ENCODE measurements around the gene MLH3. TPM values are rescaled to one million over a fixed set of nuclear protein-coding genes. Genes with fewer than 3 reads are reported as not detected.

Gene MLH3
- total RNA-seq, 2 experiments from 2014 or later: 13.2 to 14.4 TPM

DNA sequence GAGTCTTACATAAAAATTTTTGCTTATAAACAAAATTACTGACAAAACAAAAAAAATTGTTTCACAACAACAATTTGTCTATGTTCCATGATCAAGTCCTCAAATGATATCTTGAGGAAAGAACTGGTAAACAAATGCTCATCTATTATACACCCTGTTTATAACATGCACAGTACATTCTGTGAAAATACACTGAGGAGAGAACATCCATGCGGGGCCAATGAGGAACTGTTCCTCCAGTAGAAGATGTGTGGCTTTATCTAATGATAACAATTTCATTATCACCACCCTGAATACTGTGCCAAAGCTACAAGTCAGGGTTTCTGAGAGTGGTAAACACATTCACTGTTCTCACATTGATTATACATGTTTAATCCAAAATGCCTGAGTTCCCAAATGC, 10.8 kb downstream of the MLH3 start:
- Mint-ChIP-seq H3K36me3 (ENCODE audit: low read depth) (peaks cover 71% of the 10 kb centered on the region), H3K27me3 (no peaks in the 10 kb centered on the region)

DNA sequence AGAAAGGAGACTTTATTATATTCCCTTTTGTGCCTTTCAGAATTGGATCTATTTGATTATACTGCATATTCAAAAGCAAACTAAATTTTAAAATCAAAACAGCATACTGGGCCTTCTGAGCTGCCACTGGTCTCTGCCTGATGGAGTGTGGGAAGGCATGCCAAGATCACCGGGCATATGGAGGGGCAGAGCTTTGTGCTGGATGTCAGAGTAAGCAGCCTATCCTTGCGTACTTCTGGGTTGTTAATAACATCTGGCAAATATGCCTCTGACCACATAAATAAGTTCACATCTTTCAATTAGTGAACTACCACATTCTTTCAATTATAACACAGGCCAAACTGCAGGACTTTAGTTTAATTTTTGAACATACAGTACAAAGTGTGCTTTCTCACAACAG, 18.3 kb downstream of the MLH3 start:
- no peak overlapping the region for H3K27ac ChIP-seq (ENCODE audit: low read depth in 1 of 2, low read length in 2 of 2)
- Mint-ChIP-seq H3K36me3 (ENCODE audit: low read depth) (peaks cover 76% of the 10 kb centered on the region), H3K27ac (no peak overlapping the region), H3K4me1 (ENCODE audit: low read depth) (no peaks in the 10 kb centered on the region), H3K4me3 (no peak overlapping the region), H3K27me3 (no peaks in the 10 kb centered on the region), H3K9me3 (no peaks in the 10 kb centered on the region)
- H3K4me3 ChIP-seq (ENCODE audit: low read length): no peak overlapping the region
- ChIA-PET POLR2A (no interaction called here), CTCF (no interaction called here)
- ATAC-seq (ENCODE audit: poor library complexity): no peak
- no peak for DNase-seq
- H3K4me1 ChIP-seq (ENCODE audit: insufficient read depth, low read length): no peaks in the 10 kb centered on the region
- intact Hi-C loops (cut with DNase I, micrococcal nuclease): no loop called here
- no peaks in the 10 kb centered on the region for H3K9me3 ChIP-seq (ENCODE audit: control insufficient read depth in 1 of 2, insufficient read depth in 1 of 2, low read length in 2 of 2)
- H3K27me3 ChIP-seq (ENCODE audit: control insufficient read depth in 1 of 2, insufficient read depth in 2 of 2, low read length in 2 of 2): no peaks in the 10 kb centered on the region
- peaks cover 52% of the 10 kb centered on the region for H3K36me3 ChIP-seq (ENCODE audit: insufficient read depth, low read length)
- TF ChIP-seq, protein P1, sequence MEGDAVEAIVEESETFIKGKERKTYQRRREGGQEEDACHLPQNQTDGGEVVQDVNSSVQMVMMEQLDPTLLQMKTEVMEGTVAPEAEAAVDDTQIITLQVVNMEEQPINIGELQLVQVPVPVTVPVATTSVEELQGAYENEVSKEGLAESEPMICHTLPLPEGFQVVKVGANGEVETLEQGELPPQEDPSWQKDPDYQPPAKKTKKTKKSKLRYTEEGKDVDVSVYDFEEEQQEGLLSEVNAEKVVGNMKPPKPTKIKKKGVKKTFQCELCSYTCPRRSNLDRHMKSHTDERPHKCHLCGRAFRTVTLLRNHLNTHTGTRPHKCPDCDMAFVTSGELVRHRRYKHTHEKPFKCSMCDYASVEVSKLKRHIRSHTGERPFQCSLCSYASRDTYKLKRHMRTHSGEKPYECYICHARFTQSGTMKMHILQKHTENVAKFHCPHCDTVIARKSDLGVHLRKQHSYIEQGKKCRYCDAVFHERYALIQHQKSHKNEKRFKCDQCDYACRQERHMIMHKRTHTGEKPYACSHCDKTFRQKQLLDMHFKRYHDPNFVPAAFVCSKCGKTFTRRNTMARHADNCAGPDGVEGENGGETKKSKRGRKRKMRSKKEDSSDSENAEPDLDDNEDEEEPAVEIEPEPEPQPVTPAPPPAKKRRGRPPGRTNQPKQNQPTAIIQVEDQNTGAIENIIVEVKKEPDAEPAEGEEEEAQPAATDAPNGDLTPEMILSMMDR (IDR thresholded peaks at IDR 0.05): no peak

More for the DNA sequence above, 10.8 kb downstream of the MLH3 start:
- ChIA-PET CTCF (interaction anchor here (1.1 kb wide), 1 partner anchor 135 kb away, joined by 3 read pairs; no protein-coding TSS in a partner anchor), POLR2A (no interaction called here)
- TF ChIP-seq, protein P1 (IDR thresholded peaks at IDR 0.05): no peak
- Histone ChIP-seq H3K4me1 (ENCODE audit: insufficient read depth, low read length) (peaks cover 2% of the 10 kb centered on the region), H3K9me3 (ENCODE audit: control insufficient read depth in 1 of 2, insufficient read depth in 1 of 2, low read length in 2 of 2) (no peaks in the 10 kb centered on the region), H3K27me3 (ENCODE audit: control insufficient read depth in 1 of 2, insufficient read depth in 2 of 2, low read length in 2 of 2) (no peaks in the 10 kb centered on the region), H3K27ac (ENCODE audit: low read depth in 1 of 2, low read length in 2 of 2) (no peak overlapping the region), H3K36me3 (ENCODE audit: insufficient read depth, low read length) (peaks cover 27% of the 10 kb centered on the region), H3K4me3 (ENCODE audit: low read length) (no peak overlapping the region)
- intact Hi-C loops (cut with DNase I, micrococcal nuclease): loop anchor here in 1 of 2 experiments (5.0 kb wide), 1 partner anchor 37 kb away; no protein-coding TSS in a partner anchor
- DNase-seq (no peak), ATAC-seq (ENCODE audit: poor library complexity) (no peak)
- Mint-ChIP-seq H3K27ac (no peak overlapping the region), H3K4me3 (no peak overlapping the region), H3K4me1 (ENCODE audit: low read depth) (peaks cover 26% of the 10 kb centered on the region), H3K9me3 (no peaks in the 10 kb centered on the region)

DNA sequence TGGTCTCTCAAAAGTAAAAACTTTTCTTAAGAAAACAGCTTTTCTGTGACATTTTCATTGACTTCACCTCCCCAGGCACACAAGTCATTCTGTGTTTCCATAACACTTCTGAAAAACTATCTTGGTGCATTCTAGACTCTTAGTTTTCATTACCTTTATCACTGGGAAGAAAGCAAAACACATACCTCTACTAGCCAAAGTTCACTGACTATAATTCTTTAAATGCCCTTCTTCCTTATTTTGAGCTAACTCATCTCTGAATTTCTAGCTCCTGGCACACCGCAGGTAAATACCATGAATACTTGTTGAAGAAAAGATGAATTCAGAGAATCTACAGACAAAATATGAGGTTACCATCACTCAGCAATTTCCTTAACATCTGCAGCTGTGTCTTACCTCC, 21.1 kb downstream of the MLH3 start:
- DNase-seq: no peak
- Mint-ChIP-seq H3K4me3 (no peak overlapping the region), H3K27me3 (no peaks in the 10 kb centered on the region), H3K9me3 (no peaks in the 10 kb centered on the region), H3K4me1 (ENCODE audit: low read depth) (no peaks in the 10 kb centered on the region), H3K27ac (no peak overlapping the region), H3K36me3 (ENCODE audit: low read depth) (peaks cover 57% of the 10 kb centered on the region)
- H3K36me3 ChIP-seq (ENCODE audit: insufficient read depth, low read length): peaks cover 51% of the 10 kb centered on the region
- ChIA-PET CTCF (no interaction called here), POLR2A (no interaction called here)
- intact Hi-C loops (cut with DNase I, micrococcal nuclease): no loop called here
- no peaks in the 10 kb centered on the region for H3K4me1 ChIP-seq (ENCODE audit: insufficient read depth, low read length)
- H3K27me3 ChIP-seq (ENCODE audit: control insufficient read depth in 1 of 2, insufficient read depth in 2 of 2, low read length in 2 of 2): no peaks in the 10 kb centered on the region
- no peak for ATAC-seq (ENCODE audit: poor library complexity)
- H3K4me3 ChIP-seq (ENCODE audit: low read length): no peak overlapping the region
- TF ChIP-seq, protein P1 (IDR thresholded peaks at IDR 0.05): no peak
- no peak overlapping the region for H3K27ac ChIP-seq (ENCODE audit: low read depth in 1 of 2, low read length in 2 of 2)
- H3K9me3 ChIP-seq (ENCODE audit: control insufficient read depth in 1 of 2, insufficient read depth in 1 of 2, low read length in 2 of 2): no peaks in the 10 kb centered on the region

Data from CD4-positive, alpha-beta T cell (primary cell).